HS-27A (cell line): ENCODE results near the gene SEMA6D.

Experiments
- DNase-seq: peaks from one replicate; pipeline ENCODE4 v3.0.0-alpha.2; 2012; ENCODE audit warnings: low read depth, missing footprints

SEMA6D gene

GRCh38 chr15:47717036-47717612 is at the start of gene SEMA6D:
Gene SEMA6D (plus strand): TSS chr15:47717505. CDS start chr15:47759799, 42,294 bp downstream.
- DNase-seq: peak; percentile 23

- no peak for DNase-seq
These were observed 48.1 kb upstream of the SEMA6D start for GRCh38 chr15:47669221-47669620.

GRCh38 chr15:47670365-47670764 is 46.9 kb upstream of the SEMA6D start:
- no peak for DNase-seq

GRCh38 chr15:47673232-47673761 is 44.0 kb upstream of the SEMA6D start:
- DNase-seq: no peak

- no peak for DNase-seq
These were observed 42.6 kb upstream of the SEMA6D start for GRCh38 chr15:47674586-47675232.

GRCh38 chr15:47675735-47676134 is 41.6 kb upstream of the SEMA6D start:
- DNase-seq: no peak

- DNase-seq: no peak
These were observed 39.3 kb upstream of the SEMA6D start for GRCh38 chr15:47678040-47678439.

GRCh38 chr15:47682661-47683060 is 34.6 kb upstream of the SEMA6D start:
- DNase-seq: no peak

- no peak for DNase-seq
These were observed 32.0 kb upstream of the SEMA6D start for GRCh38 chr15:47685141-47685870.

- DNase-seq: peak; percentile 27
These were observed 28.7 kb upstream of the SEMA6D start for GRCh38 chr15:47688573-47689086.

- DNase-seq: no peak
These were observed 27.6 kb upstream of the SEMA6D start for GRCh38 chr15:47689660-47690059.

- no peak for DNase-seq
These were observed 25.4 kb upstream of the SEMA6D start for GRCh38 chr15:47691882-47692281.

- no peak for DNase-seq
These were observed 21.0 kb upstream of the SEMA6D start for GRCh38 chr15:47696351-47696750.

GRCh38 chr15:47705281-47705997 is 11.9 kb upstream of the SEMA6D start:
- DNase-seq: no peak

GRCh38 chr15:47707391-47707790 is 9.9 kb upstream of the SEMA6D start:
- no peak for DNase-seq

GRCh38 chr15:47708161-47708980 is 8.9 kb upstream of the SEMA6D start:
- no peak for DNase-seq

- DNase-seq: no peak
These were observed 5.7 kb upstream of the SEMA6D start for GRCh38 chr15:47711655-47712054.

- DNase-seq: no peak
These were observed 1.9 kb upstream of the SEMA6D start for GRCh38 chr15:47715402-47715801.

GRCh38 chr15:47715856-47716445 is 1.4 kb upstream of the SEMA6D start:
- no peak for DNase-seq

GRCh38 chr15:47716516-47716915 is 789 bp upstream of the SEMA6D start:
- DNase-seq: no peak
